ENCODE data around the gene C3orf70. TPM values are rescaled to one million over a fixed set of nuclear protein-coding genes. Genes with fewer than 3 reads are reported as not detected.

C3orf70 gene
- total RNA-seq, 2 experiments from 2014 or later = not detected

- Histone ChIP-seq H3K36me3 (ENCODE audit: insufficient read depth, low read length) (no peaks in the 10 kb centered on the region), H3K27ac (ENCODE audit: low read depth, low read length, poor library complexity, severe bottlenecking) (no peak overlapping the region), H3K9me2 (ENCODE audit: insufficient read depth, low read length) (no peaks in the 10 kb centered on the region), H3K4me1 (ENCODE audit: insufficient read depth, low read length, poor library complexity, severe bottlenecking) (no peaks in the 10 kb centered on the region), H2AFZ (ENCODE audit: low read length) (no peak overlapping the region), H3K4me2 (ENCODE audit: low read length) (no peak overlapping the region), H3K4me3 (ENCODE audit: low read depth, low read length, poor library complexity, severe bottlenecking) (no peak overlapping the region), H3K9me3 (ENCODE audit: low read length) (no peaks in the 10 kb centered on the region), H3K79me2 (ENCODE audit: insufficient read depth, low read depth, low read length) (no peaks in the 10 kb centered on the region), H4K20me1 (ENCODE audit: insufficient read depth, low read length) (no peaks in the 10 kb centered on the region)
- BruUV-seq (replicated peaks) = no TSS peak
- POLR2A ChIA-PET = interaction anchor here (0.6 kb wide), 1 partner anchor 338 kb away, joined by 6 read pairs; no protein-coding TSS in a partner anchor
- no peak for DNase-seq (ENCODE audit: low spot score)
- TF ChIP-seq CTCF (conservative IDR thresholded peaks at IDR 0.05; ENCODE audit: low read length) (no peak), EZH2phosphoT487 (IDR thresholded peaks at IDR 0.05; ENCODE audit: borderline replicate concordance, low read depth, low read length) (no peak)
- CTCF ChIA-PET (ENCODE audit: unreplicated experiment) = no interaction called here
- intact Hi-C loops (cut with micrococcal nuclease; ENCODE audit: unreplicated experiment) = no loop called here
These were observed 49.3 kb downstream of the C3orf70 start for GRCh38 chr3:185103359-185104127.

- Histone ChIP-seq H3K4me3 (ENCODE audit: low read depth, low read length, poor library complexity, severe bottlenecking) (no peak overlapping the region), H3K9me3 (ENCODE audit: low read length) (no peaks in the 10 kb centered on the region), H3K27ac (ENCODE audit: low read depth, low read length, poor library complexity, severe bottlenecking) (no peak overlapping the region), H4K20me1 (ENCODE audit: insufficient read depth, low read length) (no peaks in the 10 kb centered on the region), H3K4me2 (ENCODE audit: low read length) (no peak overlapping the region), H3K4me1 (ENCODE audit: insufficient read depth, low read length, poor library complexity, severe bottlenecking) (no peaks in the 10 kb centered on the region), H3K36me3 (ENCODE audit: insufficient read depth, low read length) (no peaks in the 10 kb centered on the region), H3K79me2 (ENCODE audit: insufficient read depth, low read depth, low read length) (no peaks in the 10 kb centered on the region), H3K9me2 (ENCODE audit: insufficient read depth, low read length) (no peaks in the 10 kb centered on the region), H2AFZ (ENCODE audit: low read length) (no peak overlapping the region)
- POLR2A ChIA-PET = no interaction called here
- BruUV-seq (replicated peaks) = no TSS peak
- no peak for DNase-seq (ENCODE audit: low spot score)
- TF ChIP-seq EZH2phosphoT487 (IDR thresholded peaks at IDR 0.05; ENCODE audit: borderline replicate concordance, low read depth, low read length) = no peak
- no peak for TF ChIP-seq CTCF (conservative IDR thresholded peaks at IDR 0.05; ENCODE audit: low read length)
- intact Hi-C loops (cut with micrococcal nuclease; ENCODE audit: unreplicated experiment) = no loop called here
- CTCF ChIA-PET (ENCODE audit: unreplicated experiment) = no interaction called here
These were observed 58.2 kb downstream of the C3orf70 start for GRCh38 chr3:185094697-185095096.

GRCh38 chr3:185093116-185093515, 59.7 kb downstream of the C3orf70 start:
- Histone ChIP-seq H3K36me3 (ENCODE audit: insufficient read depth, low read length) (no peaks in the 10 kb centered on the region), H3K9me2 (ENCODE audit: insufficient read depth, low read length) (no peaks in the 10 kb centered on the region), H3K4me3 (ENCODE audit: low read depth, low read length, poor library complexity, severe bottlenecking) (no peak overlapping the region), H3K9me3 (ENCODE audit: low read length) (no peaks in the 10 kb centered on the region), H2AFZ (ENCODE audit: low read length) (no peak overlapping the region), H3K79me2 (ENCODE audit: insufficient read depth, low read depth, low read length) (no peaks in the 10 kb centered on the region), H4K20me1 (ENCODE audit: insufficient read depth, low read length) (no peaks in the 10 kb centered on the region), H3K4me1 (ENCODE audit: insufficient read depth, low read length, poor library complexity, severe bottlenecking) (no peaks in the 10 kb centered on the region), H3K27ac (ENCODE audit: low read depth, low read length, poor library complexity, severe bottlenecking) (no peak overlapping the region), H3K4me2 (ENCODE audit: low read length) (no peak overlapping the region)
- no peak for DNase-seq (ENCODE audit: low spot score)
- no TSS peak for BruUV-seq (replicated peaks)
- ChIA-PET CTCF (ENCODE audit: unreplicated experiment) (no interaction called here), POLR2A (no interaction called here)
- no peak for TF ChIP-seq CTCF (conservative IDR thresholded peaks at IDR 0.05; ENCODE audit: low read length)
- TF ChIP-seq EZH2phosphoT487 (IDR thresholded peaks at IDR 0.05; ENCODE audit: borderline replicate concordance, low read depth, low read length) = no peak
- intact Hi-C loops (cut with micrococcal nuclease; ENCODE audit: unreplicated experiment) = no loop called here
